ENCODE results near the gene PHF10.

Gene PHF10

GRCh38 chr6:169763308-169763707 is 39.0 kb upstream of the PHF10 start:
- TF ChIP-seq GLIS3 (CRISPR knock-in tag; IDR thresholded peaks at IDR 0.05) (no peak), OSR1 (CRISPR knock-in tag; IDR thresholded peaks at IDR 0.05) (no peak)
- TF ChIP-seq, protein P1, sequence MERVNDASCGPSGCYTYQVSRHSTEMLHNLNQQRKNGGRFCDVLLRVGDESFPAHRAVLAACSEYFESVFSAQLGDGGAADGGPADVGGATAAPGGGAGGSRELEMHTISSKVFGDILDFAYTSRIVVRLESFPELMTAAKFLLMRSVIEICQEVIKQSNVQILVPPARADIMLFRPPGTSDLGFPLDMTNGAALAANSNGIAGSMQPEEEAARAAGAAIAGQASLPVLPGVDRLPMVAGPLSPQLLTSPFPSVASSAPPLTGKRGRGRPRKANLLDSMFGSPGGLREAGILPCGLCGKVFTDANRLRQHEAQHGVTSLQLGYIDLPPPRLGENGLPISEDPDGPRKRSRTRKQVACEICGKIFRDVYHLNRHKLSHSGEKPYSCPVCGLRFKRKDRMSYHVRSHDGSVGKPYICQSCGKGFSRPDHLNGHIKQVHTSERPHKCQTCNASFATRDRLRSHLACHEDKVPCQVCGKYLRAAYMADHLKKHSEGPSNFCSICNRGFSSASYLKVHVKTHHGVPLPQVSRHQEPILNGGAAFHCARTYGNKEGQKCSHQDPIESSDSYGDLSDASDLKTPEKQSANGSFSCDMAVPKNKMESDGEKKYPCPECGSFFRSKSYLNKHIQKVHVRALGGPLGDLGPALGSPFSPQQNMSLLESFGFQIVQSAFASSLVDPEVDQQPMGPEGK (CRISPR knock-in tag; IDR thresholded peaks at IDR 0.05; ENCODE audit: borderline replicate concordance): no peak
- no peak for ATAC-seq

DNA sequence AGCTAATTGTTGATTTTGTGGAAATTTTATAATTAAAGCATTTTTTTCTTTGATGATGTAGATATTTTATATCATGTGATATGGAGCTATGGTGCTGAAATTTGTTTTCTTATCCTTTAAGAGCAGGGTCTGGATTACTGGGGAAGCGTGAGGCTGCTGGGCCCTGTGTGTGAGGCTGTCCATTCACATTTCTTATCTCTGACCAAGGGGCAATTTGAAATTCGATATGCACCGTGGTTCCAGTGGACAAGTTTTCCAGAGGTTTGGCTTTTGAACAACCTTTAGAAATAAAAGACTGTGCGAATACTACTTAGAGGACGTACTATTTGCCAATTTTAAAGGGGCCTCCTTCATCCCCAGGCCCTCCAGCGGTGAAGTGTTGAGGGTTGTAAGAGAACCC is 30.9 kb upstream of the PHF10 start:
- no peak for ATAC-seq
- TF ChIP-seq BACH2 (CRISPR knock-in tag; IDR thresholded peaks at IDR 0.05; ENCODE audit: borderline replicate concordance): no peak
- no peak for TF ChIP-seq CSRNP3 (CRISPR knock-in tag; IDR thresholded peaks at IDR 0.05)
- no peak for TF ChIP-seq ISL1 (CRISPR knock-in tag; IDR thresholded peaks at IDR 0.05)
- TF ChIP-seq, protein P1 (CRISPR knock-in tag; IDR thresholded peaks at IDR 0.05; ENCODE audit: borderline replicate concordance): no peak
- no peak for TF ChIP-seq POU6F1 (CRISPR knock-in tag; IDR thresholded peaks at IDR 0.05; ENCODE audit: borderline replicate concordance, low read depth)

DNA sequence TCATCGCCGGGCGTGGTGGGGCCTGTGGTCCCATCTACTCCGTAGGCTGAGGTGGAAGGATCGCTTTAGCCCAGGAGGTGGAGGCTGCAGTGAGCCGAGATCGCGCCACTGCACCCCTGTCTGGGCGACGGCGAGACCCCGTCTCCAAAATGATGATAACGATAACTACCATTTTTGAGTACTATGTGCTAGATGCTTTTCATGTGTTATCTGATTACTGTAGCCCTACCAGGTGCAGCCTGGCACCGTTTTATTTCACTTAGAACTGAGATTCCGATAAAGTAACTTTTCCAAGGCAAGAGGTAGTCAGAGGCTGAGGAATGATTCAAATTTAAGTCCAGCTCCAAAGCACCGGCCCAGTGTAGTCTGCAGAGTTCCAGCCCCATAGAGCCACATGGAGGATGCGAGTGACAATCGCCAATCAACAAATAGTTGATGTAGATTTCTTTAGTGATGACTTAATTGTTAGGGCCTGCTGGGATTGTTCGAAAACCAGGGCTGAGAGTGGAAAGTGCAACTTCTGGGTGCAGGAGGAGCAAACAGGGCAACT is 27.8 kb upstream of the PHF10 start:
- TF ChIP-seq ISL1 (CRISPR knock-in tag; IDR thresholded peaks at IDR 0.05): no peak
- no peak for TF ChIP-seq RARB (CRISPR knock-in tag; IDR thresholded peaks at IDR 0.05)
- no peak for TF ChIP-seq GLIS3 (CRISPR knock-in tag; IDR thresholded peaks at IDR 0.05)
- peak; percentile 6; the same call in 2 of the 3 replicates for ATAC-seq

DNA sequence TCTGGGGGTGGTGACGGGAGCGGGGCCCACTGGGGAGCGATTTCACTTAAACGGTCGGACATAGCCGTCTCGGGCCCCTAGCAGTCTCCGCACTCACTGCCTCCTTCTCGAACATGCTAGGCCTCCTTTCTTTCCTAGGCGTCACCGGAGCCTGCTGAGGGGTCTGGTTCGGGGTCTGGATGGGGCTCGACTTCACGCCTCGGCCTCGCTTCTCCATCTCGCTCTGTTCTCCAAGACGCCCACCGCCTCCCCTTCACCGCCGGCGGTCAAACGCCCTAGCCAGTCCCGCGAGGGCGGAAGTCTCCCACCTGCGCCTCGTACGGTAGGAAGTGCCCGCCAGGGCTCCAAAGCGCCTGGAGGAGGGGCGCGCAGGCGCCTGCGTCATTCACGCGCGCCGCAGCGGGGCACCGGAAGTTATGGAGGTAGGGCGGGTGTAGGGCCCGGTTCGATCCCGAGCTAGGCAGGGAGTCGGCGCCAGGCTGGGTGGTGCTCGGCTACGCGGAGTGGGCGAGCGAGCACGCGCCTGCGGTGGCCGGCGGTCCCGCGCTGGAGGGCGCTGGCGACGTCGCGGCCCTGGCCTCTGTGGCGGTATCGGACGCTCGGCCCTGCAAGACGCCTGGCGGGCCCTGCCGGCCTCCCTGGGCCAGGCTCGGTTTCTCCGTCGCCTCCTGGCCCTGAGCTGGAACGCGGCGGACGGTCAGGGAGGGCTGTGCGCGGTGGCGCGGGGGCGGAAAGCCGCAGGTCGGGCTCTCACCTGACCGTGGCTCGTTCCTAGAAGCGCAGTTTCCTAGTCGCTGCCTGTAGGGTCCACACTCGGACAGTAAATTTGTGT is 27.2 kb upstream of the PHF10 start, which contains the start of the genes DYNLT2 and ERMARD:
DYNLT2 (minus strand) TSS at position 331 of the 832 bp plus-strand sequence; CDS start at position 217, 114 bp downstream.
ERMARD (plus strand) TSS at position 381 of the 832 bp plus-strand sequence; CDS start at position 417, 36 bp downstream.
- peak; percentile 96 for ATAC-seq
- TF ChIP-seq BACH2 (CRISPR knock-in tag; IDR thresholded peaks at IDR 0.05; ENCODE audit: borderline replicate concordance) (no peak), ZFP30 (CRISPR knock-in tag; IDR thresholded peaks at IDR 0.05) (no peak), ZNF8 (CRISPR knock-in tag; IDR thresholded peaks at IDR 0.05) (no peak), ZC3H10 (CRISPR knock-in tag; IDR thresholded peaks at IDR 0.05) (no peak), OSR1 (CRISPR knock-in tag; IDR thresholded peaks at IDR 0.05) (no peak), ZNF70 (CRISPR knock-in tag; IDR thresholded peaks at IDR 0.05) (no peak), POU6F1 (CRISPR knock-in tag; IDR thresholded peaks at IDR 0.05; ENCODE audit: borderline replicate concordance, low read depth) (no peak), TOX (CRISPR knock-in tag; IDR thresholded peaks at IDR 0.05; ENCODE audit: borderline replicate concordance) (no peak), ISL1 (CRISPR knock-in tag; IDR thresholded peaks at IDR 0.05) (no peak), ZFP3 (CRISPR knock-in tag; IDR thresholded peaks at IDR 0.05) (0 out of 2 replicates have a peak, but pooled peaks have one; percentile 30), ESRRG (CRISPR knock-in tag; IDR thresholded peaks at IDR 0.05) (no peak), RARB (CRISPR knock-in tag; IDR thresholded peaks at IDR 0.05) (no peak), TSHZ2 (CRISPR knock-in tag; IDR thresholded peaks at IDR 0.05) (peak; percentile 50; the same call in 1 of the 2 replicates), TCF4 (CRISPR knock-in tag; IDR thresholded peaks at IDR 0.05; ENCODE audit: borderline replicate concordance) (no peak; the same call in 1 of the 2 replicates), SNAI2 (CRISPR knock-in tag; IDR thresholded peaks at IDR 0.05) (no peak), ZNF565 (CRISPR knock-in tag; conservative IDR thresholded peaks at IDR 0.05; ENCODE audit: low read depth) (no peak), ARNTL (CRISPR knock-in tag; IDR thresholded peaks at IDR 0.05; ENCODE audit: borderline replicate concordance, low read depth) (no peak)
- TF ChIP-seq, protein P2, sequence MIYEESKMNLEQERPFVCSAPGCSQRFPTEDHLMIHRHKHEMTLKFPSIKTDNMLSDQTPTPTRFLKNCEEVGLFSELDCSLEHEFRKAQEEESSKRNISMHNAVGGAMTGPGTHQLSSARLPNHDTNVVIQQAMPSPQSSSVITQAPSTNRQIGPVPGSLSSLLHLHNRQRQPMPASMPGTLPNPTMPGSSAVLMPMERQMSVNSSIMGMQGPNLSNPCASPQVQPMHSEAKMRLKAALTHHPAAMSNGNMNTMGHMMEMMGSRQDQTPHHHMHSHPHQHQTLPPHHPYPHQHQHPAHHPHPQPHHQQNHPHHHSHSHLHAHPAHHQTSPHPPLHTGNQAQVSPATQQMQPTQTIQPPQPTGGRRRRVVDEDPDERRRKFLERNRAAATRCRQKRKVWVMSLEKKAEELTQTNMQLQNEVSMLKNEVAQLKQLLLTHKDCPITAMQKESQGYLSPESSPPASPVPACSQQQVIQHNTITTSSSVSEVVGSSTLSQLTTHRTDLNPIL (CRISPR knock-in tag; IDR thresholded peaks at IDR 0.05; ENCODE audit: low read depth): no peak

All from SK-N-SH treated with all-trans-retinoic acid at 6 μM for 48 hours (cell line).